Progenitor cell of endocrine pancreas (in vitro differentiated cells): ENCODE data around the gene LRP3. TPM values are rescaled to one million over a fixed set of nuclear protein-coding genes. Genes with fewer than 3 reads are reported as not detected.

Experiments
- DNase-seq: peaks from one replicate; pipeline ENCODE4 v3.0.0; 2021; ENCODE audit warnings: low spot score; ENCODE audit not compliant: unreplicated experiment
- H3K27ac Mint-ChIP-seq: 2 replicates; pipeline ENCODE4 v1.8.0; 2021; ENCODE audit warnings: mild to moderate bottlenecking, moderate library complexity, mixed read lengths
- H3K27me3 Mint-ChIP-seq: 2 replicates; pipeline ENCODE4 v1.8.0; 2021; ENCODE audit warnings: mixed read lengths
- H3K36me3 Mint-ChIP-seq: 2 replicates; pipeline ENCODE4 v1.8.0; 2022; ENCODE audit warnings: mixed read lengths; ENCODE audit not compliant: insufficient read depth
- H3K4me1 Mint-ChIP-seq: 2 replicates; pipeline ENCODE4 v1.8.0; 2021; ENCODE audit warnings: low read depth, mixed read lengths
- H3K4me3 Mint-ChIP-seq: 2 replicates; pipeline ENCODE4 v1.8.0; 2021; ENCODE audit warnings: low read depth, mild to moderate bottlenecking, moderate library complexity, mixed read lengths
- H3K9me3 Mint-ChIP-seq: 2 replicates; pipeline ENCODE4 v1.8.0; 2021; ENCODE audit warnings: low read depth, mixed read lengths
- CTCF ChIP-seq: fragments of 200-600 bp; sonication (generic); IDR thresholded peaks from one replicate; pipeline ENCODE4 v1.5.0; 2021; ENCODE audit warnings: antibody characterized with exemption, mild to moderate bottlenecking; ENCODE audit not compliant: unreplicated experiment
- total RNA-seq: library from RNA; stranded (reverse); gene quantifications from 2 replicates; pipeline ENCODE4 v1.2.1, GENCODE V29; 2021

Gene LRP3
- total RNA-seq, 1 donor from 2014 or later = 51.2 TPM

- Mint-ChIP-seq H3K36me3 (no peaks in the 10 kb centered on the region), H3K27me3 (no peaks in the 10 kb centered on the region), H3K4me1 (peaks cover 6% of the 10 kb centered on the region), H3K27ac (no peak overlapping the region), H3K4me3 (no peak overlapping the region), H3K9me3 (no peaks in the 10 kb centered on the region)
- TF ChIP-seq CTCF = no peak
- DNase-seq = no peak
Measured at GRCh38 chr19:33249740-33250366, 55.7 kb downstream of the LRP3 start.

- Mint-ChIP-seq H3K4me3 (no peak overlapping the region), H3K4me1 (peaks cover 6% of the 10 kb centered on the region), H3K27ac (no peak overlapping the region), H3K27me3 (no peaks in the 10 kb centered on the region), H3K9me3 (no peaks in the 10 kb centered on the region), H3K36me3 (no peaks in the 10 kb centered on the region)
- DNase-seq = no peak
- no peak for TF ChIP-seq CTCF
Measured at GRCh38 chr19:33250500-33250899, 56.4 kb downstream of the LRP3 start.

DNA sequence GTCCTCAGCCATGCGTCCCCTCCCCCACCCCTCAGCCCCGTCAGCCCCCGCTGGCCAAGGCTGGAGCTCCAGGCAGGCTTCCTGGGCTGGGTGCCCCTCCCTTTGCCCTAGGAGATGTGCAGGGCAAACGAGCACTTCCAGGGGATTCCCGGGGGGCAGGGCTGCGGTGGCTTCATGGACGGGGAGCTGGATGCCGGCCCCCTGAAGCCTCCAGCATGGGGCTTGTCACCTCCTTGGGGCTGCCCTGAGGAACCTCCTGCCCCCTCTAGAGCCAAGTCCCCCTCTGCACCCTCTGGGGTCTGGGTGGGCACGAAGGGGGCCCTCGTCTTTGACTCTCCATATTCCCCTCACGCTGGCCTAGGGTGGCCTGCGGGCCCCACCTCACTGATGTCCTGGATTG, 56.9 kb downstream of the LRP3 start:
- Mint-ChIP-seq H3K9me3 (no peaks in the 10 kb centered on the region), H3K27ac (no peak overlapping the region), H3K36me3 (no peaks in the 10 kb centered on the region), H3K4me3 (no peak overlapping the region), H3K27me3 (no peaks in the 10 kb centered on the region), H3K4me1 (peaks cover 6% of the 10 kb centered on the region)
- no peak for TF ChIP-seq CTCF
- no peak for DNase-seq

DNA sequence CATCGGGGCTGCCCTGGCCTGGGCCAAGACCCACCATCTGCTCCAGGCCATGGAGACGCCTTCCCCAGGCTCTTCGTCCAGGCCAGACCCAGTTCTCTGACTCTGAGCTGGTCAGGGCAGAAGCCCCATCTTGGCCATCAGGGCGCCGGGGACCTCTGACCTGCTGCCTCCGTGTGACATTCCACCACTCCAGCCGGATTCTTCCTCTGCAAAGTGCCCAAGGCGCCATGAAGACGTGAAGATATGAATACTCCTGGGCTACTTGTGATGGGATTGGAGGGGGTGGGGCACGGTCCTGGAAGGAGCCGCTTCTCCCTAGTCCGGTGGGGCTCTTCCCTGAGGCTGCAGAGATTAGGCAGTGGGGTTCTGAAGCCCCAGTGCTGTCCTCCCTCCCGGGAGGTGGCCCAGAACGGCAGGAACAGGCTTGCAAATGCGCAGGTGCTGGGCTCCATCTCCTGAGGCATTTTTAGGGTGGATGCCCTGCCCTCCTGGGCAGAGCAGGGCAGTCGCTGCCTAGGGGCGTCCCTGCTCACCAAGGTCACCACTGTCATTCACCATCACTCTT, 57.5 kb downstream of the LRP3 start:
- no peak overlapping the region for H3K4me3 Mint-ChIP-seq
- peaks cover 6% of the 10 kb centered on the region for H3K4me1 Mint-ChIP-seq
- DNase-seq = no peak
- no peaks in the 10 kb centered on the region for H3K9me3 Mint-ChIP-seq
- no peak for TF ChIP-seq CTCF
- no peaks in the 10 kb centered on the region for H3K36me3 Mint-ChIP-seq
- no peak overlapping the region for H3K27ac Mint-ChIP-seq
- no peaks in the 10 kb centered on the region for H3K27me3 Mint-ChIP-seq

- Mint-ChIP-seq H3K9me3 (no peaks in the 10 kb centered on the region), H3K27me3 (no peaks in the 10 kb centered on the region), H3K27ac (no peak overlapping the region), H3K36me3 (no peaks in the 10 kb centered on the region), H3K4me1 (peaks cover 3% of the 10 kb centered on the region), H3K4me3 (no peak overlapping the region)
- TF ChIP-seq CTCF = no peak
- no peak for DNase-seq
Measured at GRCh38 chr19:33252418-33252962, 58.4 kb downstream of the LRP3 start.
